Measurements from ENCODE around the gene LAYN.

Gene LAYN

GRCh38 chr11:111605681-111606080 lies 65.2 kb downstream of the LAYN start:
- no peaks in the 10 kb centered on the region for H3K9me3 ChIP-seq (ENCODE audit: control insufficient read depth, low read length)
- no peak overlapping the region for H3K27ac ChIP-seq (ENCODE audit: low read depth, low read length, severe bottlenecking)
- WGBS, 2 experiments (ENCODE audit: insufficient coverage in 2 of 2) = 100% methylated on average over 1 to 2 of the region's 4 CpGs
- no peak overlapping the region for H3K4me3 ChIP-seq (ENCODE audit: extremely low read depth, insufficient read depth, low read length, poor library complexity, severe bottlenecking)
- peaks cover 13% of the 10 kb centered on the region for H3K4me1 ChIP-seq (ENCODE audit: control insufficient read depth, insufficient read depth, low read length, poor library complexity, severe bottlenecking)
- no peaks in the 10 kb centered on the region for H3K36me3 ChIP-seq (ENCODE audit: control insufficient read depth, insufficient read depth, low read length)

GRCh38 chr11:111606986-111607385 lies 66.5 kb downstream of the LAYN start:
- Histone ChIP-seq H3K4me3 (ENCODE audit: extremely low read depth, insufficient read depth, low read length, poor library complexity, severe bottlenecking) (no peak overlapping the region), H3K36me3 (ENCODE audit: control insufficient read depth, insufficient read depth, low read length) (no peaks in the 10 kb centered on the region), H3K9me3 (ENCODE audit: control insufficient read depth, low read length) (no peaks in the 10 kb centered on the region)

GRCh38 chr11:111607751-111608150 lies 67.2 kb downstream of the LAYN start:
- no peaks in the 10 kb centered on the region for H3K36me3 ChIP-seq (ENCODE audit: control insufficient read depth, insufficient read depth, low read length)
- no peak overlapping the region for H3K4me3 ChIP-seq (ENCODE audit: extremely low read depth, insufficient read depth, low read length, poor library complexity, severe bottlenecking)
- no peak overlapping the region for H3K27ac ChIP-seq (ENCODE audit: low read depth, low read length, severe bottlenecking)
- no CpG with 5 or more reads among the region's 3 CpGs for WGBS, 2 experiments (ENCODE audit: insufficient coverage in 2 of 2)
- H3K4me1 ChIP-seq (ENCODE audit: control insufficient read depth, insufficient read depth, low read length, poor library complexity, severe bottlenecking) = peaks cover 10% of the 10 kb centered on the region
- no peaks in the 10 kb centered on the region for H3K9me3 ChIP-seq (ENCODE audit: control insufficient read depth, low read length)

More at GRCh38 chr11:111606986-111607385, 66.5 kb downstream of the LAYN start:
- Histone ChIP-seq H3K4me1 (ENCODE audit: control insufficient read depth, insufficient read depth, low read length, poor library complexity, severe bottlenecking) (peaks cover 10% of the 10 kb centered on the region), H3K27ac (ENCODE audit: low read depth, low read length, severe bottlenecking) (no peak overlapping the region)

Data from mesodermal cell (in vitro differentiated cells).